RCC 7860 (cell line): Measurements from ENCODE around the gene UGT2B11.
"Not testable (repeated sequence)": the region's sequence is repeated elsewhere in the genome, so short reads cannot be mapped to it uniquely, and the experiment has no call there.

Experiments
- DNase-seq: peaks from one replicate; pipeline ENCODE4 v3.0.0-alpha.2; 2015; ENCODE audit warnings: low spot score
- FAIRE-seq: peaks from 2 replicates; lab custom pipeline; 2012; peaks lifted over from hg19 to GRCh38; lab: Jason Lieb, UNC

The UGT2B11 gene

DNA sequence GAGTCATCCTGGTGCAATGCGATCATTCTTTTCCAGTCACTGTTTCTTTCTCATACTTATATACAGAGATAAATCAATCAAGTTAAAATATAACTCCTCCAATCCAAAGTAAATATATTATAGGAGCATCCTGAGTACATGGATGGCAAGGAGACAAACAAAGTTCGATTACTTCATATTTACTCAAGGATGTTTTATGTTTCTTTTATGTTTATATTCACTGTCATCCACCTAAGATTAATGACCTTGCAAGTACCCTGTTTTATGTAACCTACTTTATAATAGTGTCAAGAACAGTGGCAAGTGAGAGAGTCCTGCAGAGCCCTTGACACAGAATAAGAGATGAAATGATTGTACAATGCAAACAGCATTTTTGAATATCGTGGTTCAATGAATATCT lies at the start of gene UGT2B11:
TSS of gene UGT2B11 (minus strand) at position 33 of the 400 bp plus-strand sequence. CDS start at position 7, 26 bp downstream.
- FAIRE-seq: no peak

DNA sequence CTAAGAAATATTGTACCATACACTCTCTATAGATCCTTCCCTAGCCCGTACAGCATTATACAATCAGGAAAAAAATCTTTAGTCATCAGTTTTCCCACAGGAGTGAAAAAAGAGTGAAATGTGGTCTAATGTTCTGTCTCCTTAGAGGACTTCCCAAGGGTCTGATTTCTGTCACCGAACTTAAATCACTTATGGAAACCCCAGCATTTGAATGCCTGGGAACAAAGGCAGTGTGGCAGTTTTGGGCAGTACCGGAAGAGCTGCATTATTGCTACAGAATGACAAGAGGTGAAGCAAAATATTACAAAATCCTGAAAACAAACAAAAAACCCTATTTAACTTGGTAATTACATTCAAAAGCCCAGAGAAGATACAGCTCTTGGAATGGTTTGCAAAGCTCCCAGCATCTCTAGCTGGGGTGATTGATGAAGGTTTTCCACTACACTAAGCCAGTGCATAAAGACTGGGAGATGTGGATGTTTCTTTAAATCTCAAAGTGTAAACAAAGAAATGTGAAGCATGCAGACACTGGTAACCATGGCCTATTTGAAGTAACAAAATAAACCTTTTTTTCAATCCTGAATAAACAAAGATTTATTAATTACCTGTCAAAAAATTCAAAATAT lies 38.7 kb upstream of the UGT2B11 start:
- DNase-seq, FAIRE-seq: not testable (repeated sequence)

More for the DNA sequence above, at the start of gene UGT2B11:
- no peak for DNase-seq

GRCh38 chr4:69250884-69251283 lies 36.3 kb upstream of the UGT2B11 start:
- FAIRE-seq, DNase-seq: not testable (repeated sequence)

DNA sequence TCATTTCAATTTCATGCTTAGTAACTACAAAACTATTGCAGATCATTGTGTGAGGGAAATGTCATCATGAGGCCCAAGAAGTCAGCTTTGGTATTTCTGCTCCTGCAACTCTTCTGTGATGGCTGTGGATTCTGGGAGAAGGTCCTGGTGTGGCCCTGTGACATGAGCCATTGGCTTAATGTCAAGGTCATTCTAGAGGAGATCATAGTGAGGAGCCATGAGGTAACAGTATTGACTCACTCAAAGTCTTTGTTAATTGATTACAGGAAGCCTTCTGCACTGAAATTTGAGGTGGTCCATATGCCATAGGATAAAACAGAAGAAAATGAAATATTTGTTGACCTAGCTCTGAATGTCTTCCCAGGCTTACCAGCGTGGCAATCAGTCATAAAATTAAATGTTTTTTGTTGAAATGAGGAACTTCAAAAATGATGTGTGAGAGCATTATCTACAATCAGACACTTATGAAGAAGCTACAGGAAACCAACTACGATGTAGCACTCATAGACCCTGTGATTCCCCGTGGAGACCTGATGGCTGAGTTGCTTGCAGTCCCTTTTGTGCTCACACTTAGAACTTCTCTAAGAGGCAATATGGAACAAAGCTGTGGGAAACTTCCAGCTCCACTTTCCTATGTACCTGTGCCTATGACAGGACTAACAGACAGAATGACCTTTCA lies 28.2 kb upstream of the UGT2B11 start:
- FAIRE-seq, DNase-seq: not testable (repeated sequence)

GRCh38 chr4:69241746-69242145 lies 27.2 kb upstream of the UGT2B11 start:
- FAIRE-seq, DNase-seq: not testable (repeated sequence)

DNA sequence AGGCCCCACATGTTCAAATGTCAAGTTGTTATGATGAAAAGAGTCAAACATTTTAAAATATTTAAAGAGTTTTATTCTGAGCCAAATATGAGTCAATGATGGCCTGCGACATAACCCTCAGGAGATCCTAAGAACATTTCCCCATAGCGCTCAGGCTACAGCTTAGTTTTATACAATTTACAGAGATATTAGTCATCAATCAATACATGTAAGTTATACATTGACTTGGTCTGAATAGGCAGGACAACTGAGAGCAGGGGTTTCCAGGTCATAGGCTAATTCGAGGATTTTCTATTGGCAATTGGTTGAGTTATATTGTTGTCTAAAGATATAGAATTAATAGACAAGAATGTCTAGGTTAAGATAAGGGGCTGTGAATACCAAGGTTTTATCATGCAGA lies 26.2 kb upstream of the UGT2B11 start:
- not testable (repeated sequence) for DNase-seq, FAIRE-seq

DNA sequence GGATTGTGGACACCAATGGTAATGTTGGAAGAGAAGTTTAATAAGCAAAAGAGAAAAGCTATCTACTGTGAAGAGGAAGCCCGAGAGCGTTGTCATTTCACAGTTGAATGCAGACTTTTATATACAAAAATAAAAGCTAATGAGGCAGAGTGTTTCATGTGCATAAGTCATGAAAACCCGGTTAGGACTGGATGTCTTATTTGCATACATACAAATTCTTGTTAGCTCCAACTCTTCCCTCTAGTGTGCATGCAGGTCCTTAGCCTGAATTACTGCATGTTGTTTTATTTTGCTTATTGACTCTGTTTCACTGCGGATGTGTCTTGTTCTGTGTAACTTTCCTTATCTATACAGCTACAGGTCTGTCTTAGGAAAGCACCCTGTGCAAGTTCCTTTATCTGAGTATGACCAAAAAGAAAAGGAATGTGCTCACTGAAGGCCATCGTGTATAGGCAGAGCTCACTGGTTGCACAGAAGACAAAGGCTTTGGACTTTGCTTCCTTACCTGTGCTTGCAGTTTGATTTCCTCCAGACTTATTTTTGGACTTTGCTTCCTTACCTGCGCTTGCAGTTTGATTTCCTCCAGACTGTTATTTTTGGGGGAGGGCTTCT lies 25.1 kb upstream of the UGT2B11 start:
- FAIRE-seq: no peak
- no peak for DNase-seq

GRCh38 chr4:69239092-69239491 lies 24.5 kb upstream of the UGT2B11 start:
- FAIRE-seq (no peak), DNase-seq (no peak)

DNA sequence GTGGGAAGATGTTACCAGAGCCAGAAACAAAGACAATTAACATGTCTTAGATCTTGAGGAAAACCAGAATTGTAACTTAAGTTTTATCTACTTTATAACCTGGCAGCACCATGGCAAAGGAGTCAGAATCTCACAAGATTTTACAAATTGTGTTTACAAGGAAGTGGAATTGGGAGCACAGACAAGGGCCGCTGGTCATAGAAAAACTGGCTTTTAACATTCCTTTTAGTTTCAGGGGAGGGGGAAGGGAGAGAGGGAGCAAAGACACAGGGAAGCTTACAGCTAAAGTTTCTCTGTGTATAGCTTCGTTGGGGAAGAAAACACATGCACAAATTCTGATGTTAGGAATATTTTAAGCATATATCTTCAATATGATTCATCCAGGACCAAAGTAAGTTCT lies 10.3 kb upstream of the UGT2B11 start:
- no peak for FAIRE-seq

DNA sequence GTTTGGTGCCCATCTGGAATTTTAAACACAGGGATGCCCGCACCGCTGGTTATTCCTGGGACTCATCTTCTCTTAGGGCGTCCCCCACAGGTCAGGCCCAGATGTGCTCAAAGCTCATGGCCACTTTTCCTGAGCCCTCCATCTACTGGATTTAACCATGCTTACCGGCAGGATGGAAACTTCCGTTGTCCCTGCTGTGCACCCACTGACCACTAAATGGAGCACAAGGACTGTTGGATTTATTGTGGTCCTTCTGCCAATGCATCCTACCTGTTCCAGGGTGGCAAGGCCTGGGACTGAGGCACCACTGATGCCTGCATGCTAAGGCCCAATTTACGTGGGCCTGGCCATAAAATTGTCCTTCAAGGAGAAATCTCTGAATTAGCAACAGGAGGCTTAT lies 8.7 kb upstream of the UGT2B11 start:
- not testable (repeated sequence) for DNase-seq, FAIRE-seq

More for the DNA sequence above, 10.3 kb upstream of the UGT2B11 start:
- no peak for DNase-seq

DNA sequence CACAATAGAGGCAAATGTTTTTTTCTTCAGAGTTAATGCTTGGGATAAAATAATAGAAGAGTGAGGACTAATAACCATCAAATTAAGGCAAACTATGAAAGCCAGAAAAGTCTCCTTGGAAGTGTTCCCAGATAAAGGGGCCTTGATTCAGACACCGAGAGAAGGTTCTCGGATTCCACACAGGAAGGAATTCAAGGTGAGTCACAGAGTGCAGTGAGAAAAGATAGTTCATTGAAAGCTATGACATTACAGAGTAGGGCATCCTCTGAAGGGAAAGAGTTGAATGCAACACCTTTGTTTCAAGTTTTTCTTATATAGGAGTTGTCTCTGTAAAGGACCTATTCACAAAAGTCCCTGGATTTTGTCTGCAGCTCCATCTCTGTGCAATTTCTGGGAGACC lies 3.9 kb upstream of the UGT2B11 start:
- DNase-seq, FAIRE-seq: not testable (repeated sequence)

DNA sequence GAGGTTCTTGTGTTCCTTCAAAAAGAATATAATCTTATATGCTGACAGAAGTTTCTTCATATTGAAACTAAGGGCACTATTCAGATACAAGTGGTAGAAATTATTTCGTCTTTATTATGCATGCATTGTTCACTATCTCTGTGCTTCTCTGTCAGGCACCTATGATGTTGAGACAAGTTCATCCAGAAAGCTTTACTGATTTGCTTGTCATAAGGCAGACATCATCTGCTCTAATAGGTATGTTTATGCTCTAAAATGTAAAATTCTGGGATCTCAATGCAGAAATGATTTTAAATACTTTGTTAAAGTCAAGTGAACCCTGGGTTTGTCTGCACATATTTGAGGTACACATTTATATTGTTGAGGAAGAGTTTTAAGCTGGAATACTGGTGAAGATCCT lies 3.6 kb downstream of the UGT2B11 start:
- FAIRE-seq (no peak), DNase-seq (no peak)

DNA sequence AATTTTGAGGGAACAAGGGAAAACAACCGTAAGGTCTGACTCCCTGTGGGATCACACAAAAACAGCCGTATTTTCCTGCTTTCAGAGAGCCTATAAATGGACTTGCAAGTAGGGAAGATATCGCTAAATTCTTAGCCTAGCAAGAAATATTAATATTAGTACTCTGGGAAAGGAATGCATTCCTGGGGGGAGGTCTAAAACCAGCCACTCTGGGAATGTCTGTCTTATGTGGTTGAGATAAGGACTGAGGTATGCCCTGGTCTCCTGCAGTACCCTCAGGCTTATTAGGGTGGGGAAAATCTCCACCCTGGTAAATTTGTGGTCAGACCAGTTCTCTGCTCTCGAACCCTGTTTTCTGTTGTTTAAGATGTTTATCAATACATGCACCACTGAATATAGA lies 16.0 kb downstream of the UGT2B11 start:
- FAIRE-seq, DNase-seq: not testable (repeated sequence)

GRCh38 chr4:69196209-69196965 lies 18.2 kb downstream of the UGT2B11 start:
- FAIRE-seq (no peak), DNase-seq (no peak)

DNA sequence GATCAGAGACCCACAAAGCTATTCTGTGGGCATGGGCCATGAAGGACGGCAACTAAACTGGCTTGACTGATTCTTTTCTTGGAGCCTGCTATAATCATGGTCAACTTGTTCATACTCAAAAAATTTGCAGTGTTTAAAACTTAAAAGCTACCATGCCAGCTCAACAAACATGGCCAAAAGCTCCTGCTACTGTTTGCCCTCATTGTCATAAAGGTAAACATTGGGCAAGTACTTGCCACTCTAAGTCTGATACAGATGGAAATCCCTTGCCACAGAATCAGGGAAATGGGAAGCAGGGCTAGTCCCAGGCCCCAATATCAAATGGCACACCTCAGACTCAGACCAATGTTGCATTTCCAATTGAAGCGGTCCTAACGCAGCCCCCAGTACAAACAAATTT lies 20.4 kb downstream of the UGT2B11 start:
- no peak for DNase-seq
- FAIRE-seq: no peak

DNA sequence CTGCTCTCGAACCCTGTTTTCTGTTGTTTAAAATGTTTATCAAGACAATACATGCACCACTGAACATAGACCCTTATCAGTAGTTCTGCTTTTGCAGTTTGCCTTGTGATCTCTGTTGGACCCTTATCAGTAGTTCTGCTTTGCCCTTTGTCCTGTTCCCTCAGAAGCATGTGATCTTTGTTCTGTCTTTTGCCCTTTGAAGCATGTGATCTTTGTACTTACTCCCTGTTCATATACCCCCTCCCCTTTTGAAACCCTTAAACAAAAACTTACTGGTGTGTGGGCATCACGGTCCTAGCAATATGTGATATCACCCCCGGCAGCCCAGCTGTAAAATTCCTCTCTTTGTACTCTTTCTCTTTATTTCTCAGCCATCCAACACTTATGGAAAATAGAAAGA lies 22.6 kb downstream of the UGT2B11 start:
- FAIRE-seq: not testable (repeated sequence)

DNA sequence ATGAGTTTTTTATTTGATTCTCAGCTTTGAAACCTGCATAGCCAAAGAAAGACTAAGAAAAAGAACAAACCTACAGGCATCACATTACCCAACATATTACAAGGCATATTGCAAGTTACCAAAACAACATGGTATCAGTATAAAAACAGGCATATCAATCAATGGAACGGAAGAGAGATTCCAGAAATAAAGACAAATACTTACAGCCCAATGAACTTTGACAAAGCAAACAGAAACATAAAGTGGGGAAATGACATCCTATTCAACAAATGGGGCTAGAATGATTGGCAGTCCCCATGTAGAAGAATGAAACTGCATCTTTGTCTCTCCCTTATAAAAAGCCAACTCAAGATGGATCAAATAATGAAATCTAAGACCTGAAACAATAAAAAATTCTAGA lies 23.9 kb downstream of the UGT2B11 start:
- not testable (repeated sequence) for FAIRE-seq, DNase-seq

More for the DNA sequence above, 22.6 kb downstream of the UGT2B11 start:
- DNase-seq: not testable (repeated sequence)

DNA sequence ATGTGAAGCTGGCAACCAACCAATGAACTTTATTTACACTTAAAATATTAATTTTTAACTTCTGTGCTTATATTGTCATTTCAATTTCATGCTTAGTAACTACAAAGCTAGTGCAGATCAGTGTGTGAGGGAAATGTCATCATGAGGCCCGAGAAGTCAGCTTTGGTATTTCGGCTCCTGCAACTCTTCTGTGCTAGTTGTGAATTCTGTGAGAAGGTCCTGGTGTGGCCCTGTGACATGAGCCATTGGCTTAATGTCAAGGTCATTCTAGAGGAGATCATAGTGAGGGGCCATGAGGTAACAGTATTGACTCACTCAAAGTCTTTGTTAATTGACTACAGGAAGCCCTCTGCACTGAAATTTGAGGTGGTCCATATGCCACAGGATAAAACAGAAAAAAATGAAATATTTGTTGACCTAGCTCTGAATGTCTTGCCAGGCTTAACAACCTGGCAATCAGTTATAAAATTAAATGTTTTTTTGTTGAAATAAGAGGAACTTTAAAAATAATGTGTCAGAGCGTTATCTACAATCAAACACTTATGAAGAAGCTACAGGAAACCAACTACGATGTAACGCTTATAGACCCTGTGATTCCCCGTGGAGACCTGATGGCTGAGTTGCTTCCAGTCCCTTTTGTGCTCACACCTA lies 32.9 kb downstream of the UGT2B11 start:
- not testable (repeated sequence) for FAIRE-seq

DNA sequence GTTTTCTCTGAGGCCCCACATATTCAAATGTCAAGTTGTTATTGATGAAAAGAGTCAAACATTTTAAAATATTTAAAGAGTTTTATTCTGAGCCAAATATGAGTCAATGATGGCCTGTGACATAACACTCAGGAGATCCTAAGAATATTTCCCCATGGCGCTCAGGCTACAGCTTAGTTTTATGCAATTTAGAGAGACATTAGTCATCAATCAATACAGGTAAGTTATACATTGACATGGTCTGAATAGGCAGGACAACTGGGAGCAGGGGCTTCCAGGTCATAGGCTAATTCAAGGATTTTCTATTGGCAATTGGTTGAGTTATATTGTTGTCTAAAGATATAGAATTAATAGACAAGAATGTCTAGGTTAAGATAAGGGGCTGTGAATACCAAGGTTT lies 34.7 kb downstream of the UGT2B11 start:
- DNase-seq, FAIRE-seq: not testable (repeated sequence)

More for the DNA sequence above, 32.9 kb downstream of the UGT2B11 start:
- DNase-seq: not testable (repeated sequence)

- not testable (repeated sequence) for FAIRE-seq, DNase-seq
These were observed 35.8 kb downstream of the UGT2B11 start for GRCh38 chr4:69178751-69179205.
